HG03521 (cell line): Measurements from ENCODE around the gene SNUPN.

Experiments
- ATAC-seq: cut with Tn5 transposase; IDR thresholded peaks from one replicate; pipeline ENCODE4 v1.9.1; 2021; ENCODE audit warnings: mild to moderate bottlenecking, moderate library complexity; ENCODE audit not compliant: unreplicated experiment

SNUPN gene

DNA sequence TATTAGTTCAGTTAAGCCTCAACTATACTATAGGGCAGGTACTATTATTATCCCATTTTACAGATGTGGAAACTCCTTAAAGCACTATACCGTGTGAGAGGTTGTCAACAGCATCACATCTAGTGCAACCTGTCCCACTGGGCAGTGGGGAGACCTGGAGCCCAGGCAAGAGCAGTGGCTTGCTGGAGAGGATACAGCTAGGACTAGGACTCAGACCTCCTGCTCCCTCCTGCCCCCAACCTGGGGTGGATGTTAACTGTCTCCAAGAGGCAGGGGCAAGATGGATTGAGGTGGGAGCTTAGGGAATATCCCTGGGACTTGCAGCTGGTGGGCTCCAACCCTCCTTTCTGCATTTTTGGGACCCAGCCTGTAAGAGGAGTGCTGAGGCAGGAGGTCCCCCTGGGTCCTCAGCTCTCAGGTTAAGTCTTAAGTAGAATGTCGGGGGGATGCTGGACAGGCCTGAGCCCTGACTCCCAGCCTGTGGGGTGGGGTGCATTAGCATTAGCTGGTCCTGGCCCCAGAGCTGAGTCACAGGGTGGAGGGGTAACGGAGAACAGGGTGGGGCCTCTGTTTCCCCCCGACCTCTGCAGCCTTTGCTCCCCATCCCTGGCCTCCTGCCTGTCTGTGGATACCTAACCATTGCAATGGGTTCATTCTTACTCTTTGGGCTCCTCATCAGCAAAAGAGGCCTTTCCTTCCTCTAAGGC is 28.8 kb upstream of the SNUPN start:
- ATAC-seq = no peak

DNA sequence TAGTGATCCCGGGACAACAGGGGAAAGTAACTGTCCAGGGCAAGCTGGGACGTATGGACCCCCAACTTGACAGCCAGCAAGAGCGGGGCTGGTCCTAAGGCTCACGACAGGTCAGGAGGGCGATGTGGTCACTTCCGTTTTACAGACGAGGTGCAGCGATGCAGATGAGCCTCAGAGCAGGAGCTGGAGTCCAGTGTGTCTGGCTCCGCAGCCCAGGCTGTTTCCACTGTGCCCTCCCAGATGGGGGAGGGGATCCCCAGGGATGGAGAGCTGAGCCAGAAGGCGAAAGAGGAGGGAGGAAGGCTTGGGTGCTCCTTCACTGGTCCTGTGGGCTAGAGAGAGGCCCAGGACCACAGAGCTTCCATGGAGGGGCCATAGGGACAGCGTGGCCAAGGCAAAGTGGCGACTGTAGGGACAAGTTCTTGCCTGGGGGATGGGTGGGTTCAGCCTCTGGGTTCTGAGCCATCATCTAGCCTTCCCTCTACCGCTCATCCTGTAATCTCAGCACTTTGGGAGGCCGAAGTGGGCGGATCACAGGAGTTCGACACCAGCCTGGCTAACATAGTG is 27.9 kb upstream of the SNUPN start:
- ATAC-seq = no peak

DNA sequence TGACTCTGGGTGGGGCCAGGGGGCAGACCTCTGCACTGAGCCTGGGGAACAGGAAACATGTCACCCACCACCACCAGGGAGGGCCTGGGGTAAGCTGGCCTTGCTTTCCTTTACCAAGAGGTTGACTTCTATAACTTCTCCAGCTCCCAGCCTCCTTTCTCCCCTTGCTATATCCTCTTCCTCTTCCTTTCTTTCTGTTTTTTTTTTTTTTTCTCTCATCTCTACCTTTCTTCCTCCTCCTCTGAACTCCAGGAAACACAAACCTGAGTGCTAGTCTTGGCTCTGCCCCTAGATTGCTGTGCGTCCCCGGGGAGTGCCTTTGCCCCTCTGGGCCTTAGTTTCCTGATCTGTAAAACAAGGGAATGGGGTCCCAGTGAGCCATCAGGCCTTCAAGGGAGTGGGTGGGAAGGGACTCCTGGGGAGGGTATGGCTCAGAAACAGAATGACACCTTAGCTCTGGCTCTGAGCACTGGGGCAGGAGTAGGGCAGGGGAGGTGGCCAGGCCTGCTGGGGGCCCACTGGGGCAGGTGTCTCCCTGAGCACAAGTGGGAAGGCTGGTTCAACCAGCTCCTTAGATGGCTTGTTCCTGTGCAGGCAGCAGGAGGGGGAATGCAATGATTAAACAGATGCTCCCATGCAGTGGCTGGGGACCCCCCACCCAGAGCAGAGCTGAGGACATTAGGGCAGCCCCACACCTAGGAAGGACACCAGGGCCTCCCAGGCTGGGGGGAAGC is 26.5 kb upstream of the SNUPN start:
- ATAC-seq = no peak

DNA sequence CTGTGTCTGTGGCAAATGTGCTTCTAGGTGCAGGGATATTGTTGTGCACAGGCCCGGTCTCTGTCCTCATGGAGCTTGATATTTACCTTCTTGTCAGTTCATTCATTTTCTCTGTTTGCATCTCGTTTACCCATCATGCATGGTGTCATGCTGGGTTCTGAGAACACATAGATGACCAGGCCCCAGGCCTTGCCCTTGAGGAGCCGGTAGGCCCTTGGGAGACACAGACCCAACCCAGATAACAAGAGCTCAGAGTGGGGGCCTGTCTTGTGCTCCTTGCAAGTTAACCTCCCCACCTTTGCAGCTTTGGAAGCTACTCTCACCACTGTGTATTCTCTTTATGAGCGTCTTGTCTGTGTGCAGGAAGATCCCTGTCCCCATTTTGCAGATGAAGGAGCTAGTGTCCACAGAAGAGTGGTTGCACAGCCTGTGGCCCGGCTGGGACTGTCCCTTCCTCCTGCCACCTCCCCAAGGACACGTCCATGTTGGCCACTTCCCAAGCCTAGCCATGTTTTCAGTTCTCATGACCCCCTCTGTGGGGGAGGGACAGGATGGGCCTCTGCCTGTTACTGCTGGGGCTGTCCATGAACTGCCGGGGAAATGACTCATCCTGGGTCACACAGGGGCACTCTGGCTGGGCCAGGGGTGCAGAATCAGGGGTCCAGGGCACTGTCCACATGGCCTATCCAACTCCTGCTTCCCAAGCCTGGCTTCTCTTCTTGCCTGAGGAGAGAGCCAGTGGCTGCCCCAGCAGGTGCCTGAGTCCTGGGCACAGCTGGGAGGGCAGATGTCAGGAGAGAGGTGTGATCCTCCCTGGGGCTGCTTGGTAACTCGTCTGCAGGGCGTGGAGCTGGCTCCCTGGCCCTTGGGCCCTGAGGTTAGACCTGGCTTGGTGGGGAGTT is 25.6 kb upstream of the SNUPN start:
- no peak for ATAC-seq

DNA sequence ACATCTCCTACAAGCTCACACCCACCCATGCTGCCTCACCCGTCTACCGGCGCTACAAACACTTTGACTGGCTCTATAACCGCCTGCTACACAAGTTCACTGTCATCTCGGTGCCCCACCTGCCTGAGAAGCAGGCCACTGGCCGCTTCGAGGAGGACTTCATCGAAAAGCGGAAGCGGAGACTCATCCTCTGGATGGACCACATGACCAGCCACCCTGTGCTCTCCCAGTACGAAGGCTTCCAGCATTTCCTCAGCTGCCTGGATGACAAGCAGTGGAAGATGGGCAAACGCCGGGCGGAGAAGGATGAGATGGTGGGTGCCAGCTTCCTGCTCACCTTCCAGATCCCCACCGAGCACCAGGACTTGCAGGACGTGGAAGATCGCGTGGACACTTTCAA is 24.3 kb upstream of the SNUPN start:
- no peak for ATAC-seq

DNA sequence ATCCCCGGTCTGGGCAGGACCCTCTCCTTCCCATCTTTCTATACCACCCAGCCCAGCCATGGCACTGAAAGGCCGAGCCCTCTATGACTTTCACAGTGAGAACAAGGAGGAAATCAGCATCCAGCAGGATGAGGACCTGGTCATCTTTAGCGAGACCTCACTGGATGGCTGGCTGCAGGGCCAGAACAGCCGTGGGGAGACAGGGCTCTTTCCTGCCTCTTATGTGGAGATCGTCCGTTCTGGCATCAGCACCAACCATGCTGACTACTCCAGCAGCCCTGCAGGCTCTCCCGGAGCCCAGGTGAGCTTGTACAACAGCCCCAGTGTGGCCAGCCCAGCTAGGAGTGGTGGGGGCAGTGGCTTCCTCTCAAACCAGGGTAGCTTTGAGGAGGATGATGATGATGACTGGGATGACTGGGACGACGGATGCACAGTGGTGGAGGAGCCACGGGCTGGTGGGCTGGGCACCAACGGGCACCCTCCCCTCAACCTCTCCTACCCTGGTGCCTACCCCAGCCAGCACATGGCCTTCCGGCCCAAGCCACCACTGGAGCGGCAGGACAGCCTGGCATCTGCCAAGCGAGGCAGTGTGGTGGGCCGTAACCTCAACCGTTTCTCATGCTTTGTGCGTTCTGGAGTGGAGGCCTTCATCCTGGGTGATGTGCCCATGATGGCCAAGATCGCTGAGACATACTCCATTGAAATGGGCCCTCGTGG is 23.7 kb upstream of the SNUPN start:
- ATAC-seq = no peak

DNA sequence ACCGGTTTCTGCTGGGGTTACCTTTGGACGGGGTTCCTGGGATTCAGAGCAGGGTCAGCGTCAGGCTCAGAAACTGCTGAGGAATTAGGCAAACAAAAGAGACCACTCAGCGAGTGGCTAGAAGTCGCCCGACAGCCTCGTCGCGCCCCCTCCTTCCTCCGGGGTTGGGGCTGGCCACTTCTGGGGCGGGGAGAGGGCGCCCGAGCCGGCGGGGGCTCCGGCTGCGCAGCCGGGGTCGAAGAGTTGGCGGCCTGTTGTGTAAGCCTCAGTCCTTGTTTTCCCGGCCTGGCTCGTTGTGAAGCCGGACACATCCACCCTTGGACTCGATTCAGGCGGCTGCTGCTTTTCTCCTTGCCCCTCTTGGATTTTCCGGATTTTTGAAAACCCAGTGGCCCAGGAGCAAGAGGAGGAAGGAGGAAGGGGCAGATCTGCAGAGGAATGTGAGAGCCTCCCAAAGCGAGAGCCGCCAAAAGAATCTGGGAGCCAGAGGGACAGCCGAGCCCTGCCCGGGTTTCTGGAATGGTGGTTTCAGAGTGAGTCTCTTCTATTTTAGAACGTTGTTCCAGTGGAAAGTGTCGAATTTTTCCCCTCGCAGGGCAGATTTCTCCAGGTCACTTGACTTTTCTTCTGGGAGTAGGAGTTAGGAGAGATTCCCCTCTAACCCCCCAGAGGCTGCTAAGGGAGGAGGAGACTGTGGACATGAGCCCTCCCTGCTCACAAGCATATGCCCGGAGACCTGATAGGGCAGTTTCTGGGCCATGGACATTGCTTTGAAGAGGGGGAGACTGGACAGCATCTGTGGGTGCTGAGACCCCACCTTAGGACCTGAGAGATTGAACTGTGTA is 22.9 kb upstream of the SNUPN start:
- no peak for ATAC-seq

DNA sequence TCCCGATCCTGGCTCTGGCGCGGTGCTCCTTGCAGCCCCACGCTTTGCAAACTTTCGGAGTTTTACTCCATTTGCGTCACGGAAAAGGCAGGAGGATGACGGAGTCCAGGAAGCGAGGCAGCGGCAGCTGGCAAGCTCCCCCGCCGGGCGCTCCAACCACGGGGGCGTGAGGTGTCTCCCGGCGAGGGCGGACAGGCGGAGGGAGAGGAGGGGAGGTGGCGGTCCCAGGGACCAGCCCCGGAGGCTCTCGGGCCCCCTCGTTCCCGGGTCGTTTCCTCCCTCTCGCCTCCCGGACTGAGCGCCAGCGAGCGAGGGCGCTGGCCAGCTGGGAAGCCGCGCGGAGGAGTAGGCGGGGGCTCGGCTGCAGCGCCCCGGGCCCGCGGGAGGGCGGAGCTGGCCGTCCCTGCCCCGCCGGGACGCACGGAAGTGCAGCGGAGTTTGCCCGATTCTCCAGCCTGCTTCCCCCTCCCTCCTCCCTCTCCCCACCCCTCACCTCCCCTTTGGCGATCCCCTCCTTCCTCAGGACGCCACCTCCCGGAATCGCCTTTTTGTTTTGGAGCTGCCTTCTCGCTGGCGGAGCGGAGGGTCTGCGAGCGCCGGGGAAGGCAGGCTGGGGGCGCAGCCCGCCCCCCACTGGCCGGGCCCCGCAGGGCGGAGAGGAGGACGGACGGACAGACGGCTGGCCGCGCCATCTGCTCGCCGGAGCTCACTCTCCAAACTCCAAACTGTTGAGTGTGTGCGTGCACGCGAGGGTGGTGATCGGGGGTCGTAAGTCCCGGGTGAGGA is 22.0 kb upstream of the SNUPN start, which contains the start of gene SNX33:
Gene SNX33, plus strand, starts transcription at position 543 of the 786 bp plus-strand sequence. CDS start 1,191 bp downstream, outside the sequence.
- no peak for ATAC-seq

DNA sequence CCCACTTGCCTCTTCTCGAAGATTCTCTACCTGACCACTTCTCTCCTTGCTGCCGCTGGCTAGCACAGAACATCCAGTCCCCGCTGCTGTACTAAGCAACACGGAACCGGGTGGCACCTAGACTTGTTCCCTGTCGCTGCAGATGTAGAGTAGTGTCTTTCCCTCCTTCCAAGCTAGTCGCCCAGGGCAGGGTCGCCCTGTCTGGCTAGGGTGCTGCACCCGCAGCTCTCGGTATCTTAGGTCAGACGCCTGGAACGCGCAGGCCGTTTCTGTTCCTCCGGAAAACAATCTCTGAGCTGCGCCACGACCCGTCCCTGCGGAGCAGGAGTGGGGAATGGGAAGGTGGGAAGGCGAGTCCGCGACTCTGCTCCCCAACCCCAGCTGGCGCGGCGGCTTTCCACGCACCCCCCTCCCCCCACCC is 21.4 kb upstream of the SNUPN start:
- no peak for ATAC-seq

DNA sequence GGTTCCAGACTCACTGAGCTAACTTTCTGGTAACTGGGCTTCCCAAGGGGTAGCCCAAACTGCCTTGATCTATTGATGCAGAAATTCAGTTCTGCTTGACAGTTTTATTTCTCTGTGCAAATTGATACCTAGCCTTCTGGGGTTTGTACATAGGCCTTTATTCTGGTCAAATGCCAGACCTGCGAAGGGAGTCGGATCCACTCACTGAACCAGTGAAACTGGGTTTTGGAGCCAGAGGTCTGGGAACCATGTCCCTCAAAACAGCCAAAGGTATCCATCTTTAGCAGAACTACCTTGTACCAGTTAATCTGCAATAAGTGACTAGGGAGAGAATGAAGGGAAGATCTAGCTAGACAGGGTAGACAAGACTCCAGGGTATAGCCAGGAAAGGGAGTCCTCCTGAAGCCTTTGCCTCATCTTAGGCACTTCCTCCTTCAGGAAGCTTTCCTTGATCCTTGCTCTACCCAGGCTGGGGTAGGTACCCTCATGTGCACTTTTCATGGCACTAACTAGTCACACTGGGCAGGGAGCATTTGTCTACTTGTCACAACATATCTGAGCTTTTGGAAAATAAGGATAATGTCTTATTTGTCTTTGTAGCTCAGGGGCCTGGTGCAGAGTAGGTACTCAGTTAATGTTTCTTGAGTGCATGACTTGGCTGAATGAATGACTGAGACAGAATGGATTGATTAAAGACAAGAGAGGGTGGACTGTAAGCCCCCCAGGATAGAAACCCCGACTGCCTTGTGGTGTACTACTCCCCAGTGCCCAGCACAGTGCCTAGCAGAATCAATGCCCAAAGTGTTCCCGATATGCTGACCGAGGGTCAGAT is 20.8 kb upstream of the SNUPN start:
- no peak for ATAC-seq

DNA sequence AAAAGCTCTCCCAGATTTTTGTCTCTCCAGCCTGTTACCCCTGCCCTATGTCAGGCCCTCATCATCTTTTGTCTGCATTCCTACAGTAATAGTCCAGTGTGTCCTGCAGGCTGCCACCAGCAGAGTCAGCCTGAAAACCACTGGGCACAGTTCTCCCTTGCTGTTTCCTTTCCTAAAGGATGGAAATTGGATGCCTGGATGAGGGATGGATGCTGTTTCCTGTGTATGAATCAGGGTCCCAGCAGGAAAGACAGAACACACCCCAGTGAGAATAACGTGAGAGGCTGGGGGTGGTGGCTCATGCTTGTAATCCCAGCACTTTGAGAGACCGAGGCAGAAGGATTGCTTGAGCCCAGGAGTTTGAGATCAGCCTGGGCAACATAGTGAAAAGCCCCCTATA is 18.9 kb upstream of the SNUPN start:
- no peak for ATAC-seq

DNA sequence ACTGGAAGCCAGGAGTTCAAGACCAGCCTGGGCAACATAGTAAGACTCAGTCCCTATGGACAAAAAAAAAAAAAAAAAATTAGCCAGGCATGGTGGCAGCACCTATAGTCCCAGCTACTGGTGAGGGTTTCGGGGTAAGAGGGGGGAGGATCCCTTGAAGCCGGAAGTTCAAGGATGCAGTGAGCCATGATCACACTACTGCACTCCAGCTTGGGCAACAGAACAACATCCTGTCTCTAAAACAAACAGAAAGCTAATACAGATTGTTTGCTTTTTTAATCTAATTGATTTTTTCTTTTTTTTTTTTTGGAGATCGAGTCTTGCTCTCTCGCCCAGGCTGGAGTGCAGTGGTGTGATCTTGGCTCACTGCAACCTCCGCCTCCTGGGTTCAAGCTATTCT is 16.1 kb upstream of the SNUPN start:
- ATAC-seq = no peak

DNA sequence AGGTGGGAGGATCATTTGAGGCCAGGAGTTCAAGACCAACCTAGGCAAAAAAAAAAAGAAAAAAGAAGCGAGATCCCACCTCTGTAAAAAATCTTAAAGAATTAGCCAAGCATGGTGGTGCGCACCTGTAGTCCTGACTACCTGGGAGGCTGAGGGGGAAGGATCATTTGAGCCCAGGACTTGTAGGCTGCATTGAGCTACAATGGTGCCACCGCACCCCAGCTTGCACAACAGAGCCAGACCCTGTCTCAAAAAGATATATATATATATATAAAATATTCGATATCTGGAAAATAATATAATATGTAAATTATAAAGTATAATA is 15.6 kb upstream of the SNUPN start:
- no peak for ATAC-seq

DNA sequence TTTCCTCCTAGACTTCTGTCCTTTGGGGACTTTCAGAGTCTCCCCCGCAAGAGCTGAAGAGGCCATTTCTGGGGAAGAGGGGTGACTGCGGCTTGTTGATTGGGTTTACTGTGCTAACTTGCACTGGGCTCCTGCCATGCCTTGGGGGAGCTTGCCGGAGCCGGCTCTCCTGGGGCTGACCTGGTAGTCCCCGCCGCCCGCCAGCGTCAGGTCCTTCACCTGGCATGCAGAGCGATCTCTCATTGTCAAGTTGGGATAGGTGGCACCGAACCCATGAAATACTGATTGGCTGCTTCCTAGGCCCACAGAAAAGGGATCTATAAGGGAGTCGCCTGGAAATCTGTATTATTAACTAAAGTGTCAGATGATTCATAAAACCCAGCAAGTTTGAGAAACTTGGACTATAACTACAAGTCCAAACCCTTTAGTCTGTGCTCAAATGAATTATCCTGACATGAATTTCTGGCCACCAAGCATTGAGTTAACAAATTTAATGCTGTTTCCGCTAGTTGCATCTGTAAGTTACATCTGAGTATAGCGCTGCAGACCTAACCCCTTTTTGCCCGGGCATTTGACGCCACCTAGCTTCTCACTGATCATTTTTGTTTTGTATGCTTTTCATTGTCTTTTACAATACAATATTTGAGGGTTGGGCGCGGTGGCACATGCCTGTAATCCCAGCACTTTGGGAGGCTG is 15.1 kb upstream of the SNUPN start:
- ATAC-seq = peak; percentile 21

DNA sequence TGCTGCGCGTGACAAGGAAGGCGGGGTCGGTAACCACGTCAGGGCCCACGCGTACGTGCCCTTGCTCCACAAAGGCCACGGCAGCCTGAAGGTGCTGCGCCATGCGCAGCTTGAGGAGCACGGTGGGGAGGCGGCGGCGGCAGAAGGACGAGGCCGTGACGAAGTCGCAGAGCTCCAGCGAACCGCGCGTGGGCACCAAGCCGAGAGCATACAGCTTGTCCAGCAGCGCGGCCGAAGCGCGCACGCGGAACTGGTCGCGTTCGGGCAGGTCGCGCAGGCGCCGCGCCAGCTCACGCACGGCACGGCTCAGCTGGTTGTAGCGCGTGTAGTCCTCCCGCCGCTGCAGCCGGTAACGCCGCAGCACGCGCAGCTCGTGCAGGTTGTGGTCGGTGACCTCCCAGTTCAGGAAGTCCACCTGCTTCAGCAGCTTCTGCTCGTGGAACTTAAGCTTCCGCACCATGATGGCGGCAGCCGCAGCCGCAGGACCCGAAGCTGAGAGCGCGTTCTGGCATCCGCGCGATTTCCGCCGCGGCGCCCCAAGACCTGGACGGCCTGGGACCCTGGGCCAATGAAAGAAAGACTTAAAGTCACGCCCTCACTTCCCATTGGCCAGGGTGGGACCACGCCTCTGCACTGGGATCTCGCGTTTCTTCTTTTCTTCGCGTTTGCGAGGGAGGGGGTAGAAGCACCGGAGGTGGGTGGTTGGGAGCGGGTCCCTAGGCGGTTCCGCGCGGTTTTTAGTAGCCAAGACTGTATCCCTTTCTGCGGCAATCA is 14.4 kb upstream of the SNUPN start, which contains the start of gene IMP3:
Gene IMP3, minus strand, starts transcription at position 516 of the 774 bp plus-strand sequence. Its CDS starts 56 bp downstream, at position 460.
- ATAC-seq = peak; percentile 95

DNA sequence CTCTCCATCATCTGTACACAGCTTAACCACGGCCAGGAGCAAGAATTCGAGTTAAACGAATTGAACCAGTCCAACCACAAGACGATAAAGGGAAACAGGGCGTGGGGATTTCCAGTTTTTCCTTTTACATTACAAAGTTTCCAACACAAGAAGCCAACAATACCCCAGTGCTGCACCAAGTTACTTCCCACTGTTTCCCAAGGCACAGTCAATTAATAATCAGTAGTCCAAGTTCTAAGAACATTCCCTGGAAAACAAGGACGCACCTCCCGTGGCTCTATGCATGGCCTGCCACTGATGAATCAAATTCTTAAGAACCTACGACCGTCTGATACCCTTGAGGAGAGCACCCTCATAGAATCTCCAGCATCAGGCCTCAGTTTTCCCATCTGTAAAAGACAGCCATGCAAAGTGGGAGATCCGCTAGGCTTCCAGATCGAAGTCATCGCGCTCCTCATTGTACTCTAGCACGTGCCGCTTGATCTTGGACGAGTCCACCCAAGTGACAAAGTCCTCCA is 13.7 kb upstream of the SNUPN start:
- ATAC-seq = no peak
